ENCODE results near the gene THAP7. TPM values are rescaled to one million over a fixed set of nuclear protein-coding genes. Genes with fewer than 3 reads are reported as not detected.

The THAP7 gene
- total and polyA plus RNA-seq, 9 of the 15 experiments (the other 6 are each of a cell fraction or from before 2014, with no cell fraction given): 7.9 to 263 (median 84.1) TPM

- no peak for TF ChIP-seq CREB1 (IDR thresholded peaks at IDR 0.05)
- TF ChIP-seq CREB1 (CRISPR knock-in tag; IDR thresholded peaks at IDR 0.05): no peak
- no peak for TF ChIP-seq ZNF24 (IDR thresholded peaks at IDR 0.05)
- no peak for TF ChIP-seq RNF219 (CRISPR knock-in tag; IDR thresholded peaks at IDR 0.05)
- TF ChIP-seq KDM4B (IDR thresholded peaks at IDR 0.05; ENCODE audit: borderline replicate concordance in 2 of 2, low read depth in 1 of 2): no peak
- no peak for TF ChIP-seq HDGF (IDR thresholded peaks at IDR 0.05)
- no peak for TF ChIP-seq ZNF398 (CRISPR knock-in tag; IDR thresholded peaks at IDR 0.05)
- no peak for TF ChIP-seq TFAM (CRISPR knock-in tag; conservative IDR thresholded peaks at IDR 0.05)
- no peak for TF ChIP-seq SNIP1 (IDR thresholded peaks at IDR 0.05; ENCODE audit: low read depth)
- TF ChIP-seq MYBL2 (IDR thresholded peaks at IDR 0.05; ENCODE audit: low read depth): no peak
- TF ChIP-seq MYBL2 (CRISPR knock-in tag; IDR thresholded peaks at IDR 0.05; ENCODE audit: borderline replicate concordance): 0 out of 2 replicates have a peak, but pooled peaks have one; percentile 67
- TF ChIP-seq MAX (CRISPR knock-in tag; IDR thresholded peaks at IDR 0.05): peak; percentile 8; the same call in 1 of the 2 replicates
- no peak for TF ChIP-seq SMAD4 (CRISPR knock-in tag; conservative IDR thresholded peaks at IDR 0.05)
- TF ChIP-seq RFX7 (CRISPR knock-in tag; IDR thresholded peaks at IDR 0.05): no peak
- no peak for TF ChIP-seq KLF10 (CRISPR knock-in tag; IDR thresholded peaks at IDR 0.05)
- TF ChIP-seq CCNT2 (IDR thresholded peaks at IDR 0.05; ENCODE audit: borderline replicate concordance, extremely low read depth, insufficient read length, low read depth, low read length): peak; percentile 30
- no peak for TF ChIP-seq RBM17 (IDR thresholded peaks at IDR 0.05; ENCODE audit: borderline replicate concordance, low read depth, low read length)
- TF ChIP-seq PBX2 (CRISPR knock-in tag; IDR thresholded peaks at IDR 0.05; ENCODE audit: low read depth): no peak; the same call in 1 of the 2 replicates
- TF ChIP-seq PBX2 (tag; conservative IDR thresholded peaks at IDR 0.05; ENCODE audit: low read depth): no peak
- no peak for TF ChIP-seq PML (IDR thresholded peaks at IDR 0.05; ENCODE audit: low read length)
- no peak; the same call in 1 of the 2 replicates for TF ChIP-seq ZC3H4 (CRISPR knock-in tag; IDR thresholded peaks at IDR 0.05; ENCODE audit: borderline replicate concordance)
- no peak for TF ChIP-seq FOS (IDR thresholded peaks at IDR 0.05; ENCODE audit: extremely low read depth, insufficient read length)
Measured at GRCh38 chr22:20957102-20957682, 44.7 kb downstream of the THAP7 start (continued).
